ENCODE results near the gene RNF157.
"Not testable (repeated sequence)": the region's sequence is repeated elsewhere in the genome, so short reads cannot be mapped to it uniquely, and the experiment has no call there.

RNF157 gene

DNA sequence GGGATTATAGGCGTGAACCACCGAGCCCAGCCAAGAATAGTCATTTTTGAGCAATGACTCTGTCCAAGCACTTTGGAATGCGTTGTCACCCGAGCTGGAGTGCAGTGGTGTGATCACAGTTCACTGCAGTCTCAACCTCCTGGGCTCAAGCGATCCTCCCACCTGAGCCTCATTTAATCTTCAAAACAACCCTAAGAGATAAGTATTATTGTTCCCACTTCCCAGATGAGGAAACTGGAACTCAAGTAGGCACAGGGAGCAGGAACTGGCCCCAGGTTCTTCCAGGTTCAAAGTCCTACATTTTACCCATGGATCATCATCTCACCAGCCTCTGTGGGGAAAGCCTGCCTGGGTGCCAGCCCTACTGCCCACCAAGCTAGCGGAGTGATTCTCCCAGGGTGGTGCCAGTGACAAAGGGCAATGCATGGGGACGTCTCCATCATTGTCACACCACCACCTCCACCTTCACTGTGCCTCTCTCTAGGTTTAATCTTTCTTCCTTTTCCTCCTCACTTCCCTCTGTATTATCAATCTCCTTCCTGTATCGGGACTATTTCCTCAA is 11.3 kb upstream of the RNF157 start:
- H3K4me3 ChIP-seq (ENCODE audit: low read depth, low read length), result no peak overlapping the region
- TF ChIP-seq, protein P1, sequence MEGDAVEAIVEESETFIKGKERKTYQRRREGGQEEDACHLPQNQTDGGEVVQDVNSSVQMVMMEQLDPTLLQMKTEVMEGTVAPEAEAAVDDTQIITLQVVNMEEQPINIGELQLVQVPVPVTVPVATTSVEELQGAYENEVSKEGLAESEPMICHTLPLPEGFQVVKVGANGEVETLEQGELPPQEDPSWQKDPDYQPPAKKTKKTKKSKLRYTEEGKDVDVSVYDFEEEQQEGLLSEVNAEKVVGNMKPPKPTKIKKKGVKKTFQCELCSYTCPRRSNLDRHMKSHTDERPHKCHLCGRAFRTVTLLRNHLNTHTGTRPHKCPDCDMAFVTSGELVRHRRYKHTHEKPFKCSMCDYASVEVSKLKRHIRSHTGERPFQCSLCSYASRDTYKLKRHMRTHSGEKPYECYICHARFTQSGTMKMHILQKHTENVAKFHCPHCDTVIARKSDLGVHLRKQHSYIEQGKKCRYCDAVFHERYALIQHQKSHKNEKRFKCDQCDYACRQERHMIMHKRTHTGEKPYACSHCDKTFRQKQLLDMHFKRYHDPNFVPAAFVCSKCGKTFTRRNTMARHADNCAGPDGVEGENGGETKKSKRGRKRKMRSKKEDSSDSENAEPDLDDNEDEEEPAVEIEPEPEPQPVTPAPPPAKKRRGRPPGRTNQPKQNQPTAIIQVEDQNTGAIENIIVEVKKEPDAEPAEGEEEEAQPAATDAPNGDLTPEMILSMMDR (IDR thresholded peaks at IDR 0.05; ENCODE audit: insufficient read depth, low read depth, low read length, missing control alignments), result no peak
- no peak for DNase-seq (ENCODE audit: low read depth)

DNA sequence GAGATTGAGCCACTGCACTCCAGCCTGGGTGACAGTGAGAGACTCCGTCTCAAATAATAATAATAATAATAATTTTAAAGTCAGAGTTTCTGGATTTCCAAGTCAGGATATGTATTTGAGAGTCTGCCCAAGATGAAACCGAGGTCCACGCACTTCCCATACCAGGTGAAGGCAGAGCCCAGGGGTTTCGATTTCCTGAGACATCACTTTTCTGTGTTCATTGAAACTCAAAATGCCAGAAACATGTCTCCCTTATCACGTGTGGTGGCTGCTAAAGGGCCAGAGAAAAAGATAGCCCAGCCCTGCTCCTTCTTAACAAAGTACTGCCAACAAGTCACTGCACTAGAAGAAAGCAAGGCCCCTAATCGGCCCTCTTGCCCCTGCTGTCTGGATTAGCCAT is 9.8 kb upstream of the RNF157 start:
- no peak for DNase-seq (ENCODE audit: low read depth)
- H3K4me3 ChIP-seq (ENCODE audit: low read depth, low read length), result no peak overlapping the region
- TF ChIP-seq, protein P1 (IDR thresholded peaks at IDR 0.05; ENCODE audit: insufficient read depth, low read depth, low read length, missing control alignments), result no peak

DNA sequence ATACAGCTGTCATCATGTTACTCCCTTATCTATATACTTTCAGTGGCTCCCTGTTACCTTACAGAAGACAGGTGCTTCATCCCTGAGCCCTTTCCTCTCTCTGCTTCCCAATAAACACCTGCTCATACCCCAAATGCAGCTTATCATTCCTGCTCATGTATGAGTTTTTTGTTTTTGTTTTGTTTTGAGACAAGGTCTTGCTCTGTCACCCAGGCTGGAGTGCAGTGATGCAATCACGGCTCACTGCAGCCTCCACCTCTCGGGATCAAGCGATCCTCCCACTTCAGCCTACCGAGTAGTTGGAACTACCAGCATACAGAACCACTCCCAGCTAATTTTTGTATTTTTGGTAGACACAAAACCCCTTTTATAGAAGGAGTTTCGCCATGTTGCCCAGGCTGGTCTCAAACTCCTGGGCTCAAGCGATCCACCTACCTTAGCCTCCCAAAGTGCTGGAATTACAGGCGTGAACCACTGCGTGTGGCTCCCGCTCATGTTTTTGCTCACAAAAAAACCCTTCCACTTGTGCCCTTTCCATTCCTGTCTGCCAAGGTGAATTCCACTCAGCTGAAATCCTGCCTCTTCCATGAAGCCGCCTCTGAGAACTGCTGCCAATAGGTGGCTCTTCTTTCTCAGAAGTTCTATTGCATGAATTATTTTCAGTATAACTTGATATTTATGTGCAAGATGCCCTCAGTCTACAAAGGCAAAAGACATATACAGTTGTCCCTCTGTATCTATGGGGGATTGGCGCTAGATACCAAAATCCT is 7.9 kb upstream of the RNF157 start:
- TF ChIP-seq, protein P1 (IDR thresholded peaks at IDR 0.05; ENCODE audit: insufficient read depth, low read depth, low read length, missing control alignments), result no peak
- H3K4me3 ChIP-seq (ENCODE audit: low read depth, low read length), result no peak overlapping the region
- DNase-seq (ENCODE audit: low read depth), result no peak

DNA sequence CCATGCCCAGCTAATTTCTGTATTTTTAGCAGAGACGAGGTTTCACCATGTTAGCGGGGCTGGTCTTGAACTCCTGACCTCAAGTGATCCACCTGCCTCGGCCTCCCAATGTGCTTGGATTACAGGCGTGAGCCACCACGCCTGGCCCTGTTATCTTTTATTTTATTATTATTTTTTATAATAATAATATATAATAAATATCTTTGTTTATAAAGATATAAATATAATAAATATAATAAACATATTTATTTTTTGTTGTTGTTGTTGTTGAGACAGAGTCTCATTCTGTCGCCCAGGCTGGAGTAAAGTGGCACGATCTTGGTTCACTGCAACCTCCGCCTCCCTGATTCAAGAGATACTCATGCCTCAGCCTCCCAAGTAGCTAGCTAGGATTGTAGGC is 7.0 kb upstream of the RNF157 start:
- TF ChIP-seq, protein P1 (IDR thresholded peaks at IDR 0.05; ENCODE audit: insufficient read depth, low read depth, low read length, missing control alignments), result no peak
- no peak for DNase-seq (ENCODE audit: low read depth)
- H3K4me3 ChIP-seq (ENCODE audit: low read depth, low read length), result no peak overlapping the region

DNA sequence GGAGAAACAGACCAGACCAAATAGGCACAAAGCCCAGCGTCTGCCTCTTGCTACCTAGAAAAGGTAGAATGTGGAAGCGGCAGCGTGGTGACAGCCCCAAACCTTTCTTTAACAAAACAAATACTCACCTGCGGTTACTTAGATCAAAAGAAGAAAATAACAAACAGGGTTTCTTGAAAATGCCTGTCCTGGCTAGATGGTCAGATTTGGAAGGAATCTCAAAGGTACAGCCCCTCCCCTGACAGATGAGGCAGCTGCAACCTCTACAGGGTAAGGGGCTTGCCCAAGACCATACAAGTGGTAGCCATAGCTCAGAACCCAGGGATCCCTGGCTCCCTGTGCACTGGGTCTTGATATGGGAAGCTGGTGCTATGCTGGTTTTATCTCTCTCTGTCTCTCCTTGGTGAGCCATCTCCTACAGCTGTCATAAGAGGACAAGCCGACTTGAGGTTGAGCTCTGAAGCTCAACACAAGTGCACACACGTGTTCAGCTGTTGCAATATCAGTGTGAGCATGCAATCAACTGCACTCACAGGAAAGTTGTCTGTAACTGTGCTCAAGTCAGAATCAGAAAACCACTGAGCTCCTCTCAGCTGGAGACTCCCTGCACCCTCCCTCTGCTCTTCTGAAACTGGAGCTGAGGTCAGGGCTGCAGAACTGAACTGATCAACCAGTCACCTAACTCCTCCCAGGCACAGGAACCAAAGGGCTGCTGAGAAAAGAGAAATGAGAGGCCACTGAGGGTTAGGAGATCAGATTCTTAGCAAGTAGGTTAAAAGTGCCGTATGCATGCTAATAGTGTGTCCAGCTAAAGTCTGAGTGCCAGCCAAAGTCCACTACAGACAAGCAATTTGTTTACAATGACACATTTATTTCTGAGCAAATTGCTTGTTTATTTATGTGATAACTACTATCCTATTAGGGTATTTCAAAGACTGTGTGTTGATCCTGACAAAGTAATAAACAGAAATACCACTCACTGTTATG is 6.1 kb upstream of the RNF157 start:
- DNase-seq (ENCODE audit: low read depth), result peak; percentile 99
- TF ChIP-seq, protein P1 (IDR thresholded peaks at IDR 0.05; ENCODE audit: insufficient read depth, low read depth, low read length, missing control alignments), result no peak
- no peak overlapping the region for H3K4me3 ChIP-seq (ENCODE audit: low read depth, low read length)

DNA sequence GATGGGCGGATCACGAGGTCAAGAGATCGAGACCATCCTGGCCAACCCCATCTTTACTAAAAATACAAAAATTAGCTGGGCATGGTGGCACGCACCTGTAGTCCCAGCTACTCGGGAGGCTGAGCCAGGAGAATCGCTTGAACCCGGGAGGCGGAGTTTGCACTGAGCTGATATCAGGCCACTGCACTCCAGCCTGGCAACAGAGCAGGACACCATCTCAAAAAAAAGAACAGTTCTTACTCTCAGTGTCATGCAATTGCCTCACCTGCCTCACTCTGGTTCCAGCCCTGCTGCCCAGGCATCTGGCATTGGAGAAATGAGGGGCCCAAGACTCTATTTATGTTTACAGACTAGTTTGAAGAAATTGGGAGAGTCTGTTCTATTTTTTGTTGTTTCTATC is 4.4 kb upstream of the RNF157 start:
- not testable (repeated sequence) for DNase-seq (ENCODE audit: low read depth); H3K4me3 ChIP-seq (ENCODE audit: low read depth, low read length)
